ENCODE measurements around the gene PAQR3.

- TF ChIP-seq CTCF (IDR thresholded peaks at IDR 0.05) (no peak), EP300 (IDR thresholded peaks at IDR 0.05) (no peak), CBX8 (IDR thresholded peaks at IDR 0.05) (no peak), POLR2A (IDR thresholded peaks at IDR 0.05; ENCODE audit: low read length) (no peak)
These were observed 75.9 kb downstream of the PAQR3 start for GRCh38 chr4:78863254-78863869.

All from A549 (cell line).